GM21528 (cell line): ENCODE data around the gene CCNH.

Experiments used
- ATAC-seq: cut with Tn5 transposase; IDR thresholded peaks from one replicate; pipeline ENCODE4 v1.9.1; 2021; ENCODE audit warnings: mild to moderate bottlenecking, moderate library complexity; ENCODE audit not compliant: unreplicated experiment, low FRiP score

Gene CCNH

DNA sequence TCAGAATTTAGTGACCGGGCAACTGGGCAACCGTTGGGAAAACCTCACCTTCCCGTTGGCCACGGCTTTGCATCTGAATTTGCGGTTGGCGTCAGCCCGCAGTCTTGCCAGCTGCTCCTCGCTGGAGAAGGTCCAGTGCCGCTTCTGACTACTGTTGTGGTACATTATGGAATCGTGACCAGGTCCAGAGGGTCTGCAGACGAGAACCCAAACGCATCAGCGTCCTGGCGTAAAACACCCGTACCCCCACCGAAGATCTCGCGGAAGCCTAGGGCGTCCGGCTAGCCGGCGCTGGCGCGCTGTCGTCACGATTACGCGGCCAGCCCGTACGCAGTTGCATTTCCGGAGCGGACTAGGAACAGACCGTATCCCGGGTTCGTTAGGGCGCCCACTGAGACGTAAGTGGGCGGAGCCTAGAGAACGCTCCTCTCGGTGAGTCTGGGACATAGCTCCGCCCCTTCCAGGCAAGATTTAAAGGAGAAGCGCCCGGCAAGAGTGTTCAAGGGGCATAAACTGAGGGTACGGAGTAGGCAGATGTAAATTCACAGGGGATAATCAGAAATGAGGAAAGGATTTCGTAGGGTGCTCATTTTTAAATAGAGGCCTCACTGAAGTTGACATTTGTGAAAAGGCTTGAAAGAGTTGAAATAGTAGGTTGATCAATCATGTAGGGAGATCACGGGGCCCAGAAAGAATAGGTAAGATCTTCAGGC, at the start of gene CCNH:
TSS of gene CCNH (minus strand) at position 301 of the 713 bp plus-strand sequence. CDS start at position 165, 136 bp downstream.
- peak; percentile 99 for ATAC-seq

- no peak for ATAC-seq
These were observed 45.0 kb upstream of the CCNH start for GRCh38 chr5:87457706-87458105.

DNA sequence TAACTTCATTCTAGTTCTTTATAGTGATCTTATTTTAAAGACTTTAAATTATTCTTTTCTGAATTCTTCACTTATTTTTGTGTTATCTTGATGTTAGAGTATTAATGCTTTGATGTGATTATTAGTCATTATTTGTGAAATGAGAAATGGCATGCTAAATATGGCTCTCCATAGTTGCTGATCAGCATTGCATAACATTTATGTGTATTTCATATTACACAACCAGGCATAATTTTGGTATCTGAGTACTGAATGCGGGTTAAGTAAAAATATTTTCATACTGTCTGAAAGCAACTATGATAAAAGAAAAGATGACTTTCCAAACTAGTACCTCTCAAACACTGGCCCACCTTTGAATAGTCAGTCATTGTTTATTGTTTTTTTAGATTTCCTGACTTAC, 41.1 kb upstream of the CCNH start:
- no peak for ATAC-seq

GRCh38 chr5:87452837-87453236, 40.1 kb upstream of the CCNH start:
- ATAC-seq: no peak

DNA sequence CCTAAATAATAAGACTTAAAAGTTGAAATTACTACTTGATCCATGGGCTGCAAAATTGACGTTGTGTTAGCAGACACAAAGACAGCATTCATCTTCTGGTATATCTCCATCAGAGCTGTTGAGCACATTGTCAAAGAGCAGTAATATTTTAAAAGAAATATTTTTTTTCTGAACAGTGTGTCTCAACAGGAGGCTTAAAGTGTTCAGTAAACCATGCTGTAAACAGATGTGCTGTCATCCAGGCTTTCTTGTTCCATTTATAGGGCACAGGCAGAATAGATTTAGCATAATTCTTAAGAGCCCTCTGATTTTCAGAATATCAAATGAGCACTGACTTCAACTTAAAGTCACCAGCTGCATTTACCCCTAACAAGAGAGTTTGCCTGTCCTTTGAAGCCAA, 29.7 kb upstream of the CCNH start:
- ATAC-seq: no peak

DNA sequence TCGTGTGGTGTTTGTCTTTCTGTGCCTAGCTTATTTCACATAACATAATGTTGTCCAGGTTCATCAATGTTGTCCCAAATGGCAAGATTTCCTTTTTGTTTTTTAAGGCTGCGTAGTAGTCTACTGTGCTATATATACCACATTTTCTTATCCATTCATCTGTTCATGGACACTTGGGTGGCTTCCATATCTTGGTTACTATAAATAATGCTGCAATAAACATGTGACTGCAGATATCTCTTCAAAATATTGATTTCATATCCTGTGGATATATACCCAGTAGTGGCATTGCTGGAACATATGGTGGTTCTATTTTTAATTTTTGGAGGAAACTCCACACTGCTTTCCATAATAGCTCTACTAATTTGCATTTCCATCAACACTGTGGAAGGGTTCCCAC, 25.5 kb upstream of the CCNH start:
- ATAC-seq: no peak

- no peak for ATAC-seq
These were observed 25.0 kb upstream of the CCNH start for GRCh38 chr5:87437724-87438123.

- no peak for ATAC-seq
These were observed 22.5 kb upstream of the CCNH start for GRCh38 chr5:87435144-87435694.

DNA sequence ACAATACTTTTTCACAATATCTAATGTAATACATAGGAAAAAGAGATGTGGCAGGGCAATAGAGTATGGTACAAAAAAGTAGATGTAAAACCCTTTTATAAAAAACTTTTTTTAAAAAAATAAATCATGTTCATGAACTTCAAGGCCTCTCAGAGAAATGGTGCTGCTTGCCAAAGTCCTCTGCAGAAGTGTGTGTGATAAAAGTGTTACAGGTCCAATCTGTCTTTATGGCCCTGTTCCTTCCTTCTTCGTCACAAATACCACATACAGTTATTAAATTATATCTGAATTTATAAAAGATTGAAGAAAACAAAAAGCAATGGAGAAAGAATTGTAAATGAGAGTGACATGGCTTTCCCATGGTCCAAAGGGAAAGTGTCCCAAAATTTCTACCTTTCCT, 21.7 kb upstream of the CCNH start:
- no peak for ATAC-seq

DNA sequence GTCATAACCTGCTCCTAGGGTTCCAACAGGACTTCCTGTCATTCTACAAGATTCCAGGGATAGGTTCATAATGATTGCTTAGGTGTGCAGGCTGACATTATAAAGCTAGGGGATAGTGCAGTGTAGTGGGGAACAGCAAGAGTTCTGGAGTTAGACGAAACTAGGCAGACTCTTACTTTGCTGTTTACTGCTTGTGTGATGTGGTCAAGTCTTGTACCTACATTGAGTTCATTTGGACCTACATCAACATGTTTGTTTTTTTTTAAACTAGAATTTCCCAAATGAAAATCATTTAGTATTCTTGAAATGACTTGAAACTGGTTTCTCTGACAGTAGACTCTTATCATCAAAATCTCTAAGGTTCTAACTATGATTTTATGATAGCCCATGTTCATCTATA, 21.2 kb upstream of the CCNH start:
- ATAC-seq: no peak

DNA sequence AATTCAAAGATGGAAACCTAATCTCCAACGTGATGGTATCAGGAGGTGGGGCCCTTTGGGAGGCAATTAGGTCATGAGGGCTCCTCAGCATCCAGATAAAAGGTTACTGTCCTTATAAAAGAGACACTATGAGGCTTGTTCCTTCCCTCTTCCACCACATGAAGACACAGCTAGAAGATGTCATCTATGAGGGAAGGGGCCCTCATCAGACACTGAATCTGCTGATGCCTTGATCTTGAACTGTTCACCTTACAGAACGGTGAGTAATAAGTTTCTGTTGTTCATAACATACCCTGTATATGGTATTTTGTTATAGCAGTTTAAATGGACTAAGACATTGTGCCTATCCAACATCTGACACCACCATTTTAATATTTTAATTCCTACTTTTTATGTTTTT, 19.7 kb upstream of the CCNH start:
- ATAC-seq: no peak

DNA sequence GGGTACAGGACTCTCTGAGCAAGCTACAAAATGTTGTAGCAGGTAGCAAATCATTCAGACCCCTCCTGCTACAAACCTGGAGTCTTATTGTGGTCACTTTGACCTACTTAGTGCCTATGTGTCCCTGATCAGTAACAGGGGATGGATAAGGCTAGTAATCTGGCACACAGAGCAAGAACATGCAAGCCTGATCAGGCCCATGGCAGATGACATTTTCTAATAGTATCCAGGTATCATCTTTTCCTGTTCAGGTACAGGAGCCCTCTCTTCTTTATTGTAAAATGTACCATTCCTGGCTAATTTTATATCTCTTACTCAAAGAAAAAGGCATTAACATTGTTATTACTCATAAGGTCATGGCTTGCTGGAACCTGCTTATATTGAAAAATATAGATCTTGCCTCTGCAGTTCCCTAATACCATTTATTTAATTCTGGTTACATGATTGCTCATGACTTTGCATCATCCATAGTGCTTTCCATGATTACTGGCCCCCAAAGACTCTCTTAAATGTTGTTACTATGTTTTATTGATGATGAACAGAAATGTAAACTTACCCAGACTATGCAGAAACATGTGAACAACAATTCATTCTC, 18.2 kb upstream of the CCNH start:
- no peak for ATAC-seq

- ATAC-seq: no peak
These were observed 11.0 kb upstream of the CCNH start for GRCh38 chr5:87423755-87424154.

- no peak for ATAC-seq
These were observed 8.6 kb upstream of the CCNH start for GRCh38 chr5:87421307-87421706.

GRCh38 chr5:87418506-87418905, 5.8 kb upstream of the CCNH start:
- ATAC-seq: no peak

- no peak for ATAC-seq
These were observed 564 bp upstream of the CCNH start for GRCh38 chr5:87413343-87413645.

- peak; percentile 29 for ATAC-seq
These were observed 629 bp downstream of the CCNH start for GRCh38 chr5:87411973-87412629.

DNA sequence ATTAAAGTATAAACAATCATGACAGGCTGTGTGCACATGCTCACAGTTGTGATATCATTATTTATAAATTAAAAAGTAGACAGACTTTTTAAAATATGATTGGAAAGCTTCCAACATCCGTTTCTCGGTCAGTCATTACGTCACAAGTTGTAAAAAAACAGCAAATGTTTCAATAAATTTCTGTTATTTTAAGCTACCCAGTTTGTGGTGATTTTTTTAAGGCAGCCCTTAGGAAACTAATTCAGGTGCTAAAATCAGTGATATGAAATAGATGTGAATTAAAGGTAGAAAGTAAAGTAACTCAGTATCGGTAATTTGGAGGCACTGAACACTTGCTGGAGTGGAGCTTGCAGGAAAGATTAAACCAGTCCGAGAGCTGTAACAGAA, 1.2 kb downstream of the CCNH start:
- ATAC-seq: no peak

DNA sequence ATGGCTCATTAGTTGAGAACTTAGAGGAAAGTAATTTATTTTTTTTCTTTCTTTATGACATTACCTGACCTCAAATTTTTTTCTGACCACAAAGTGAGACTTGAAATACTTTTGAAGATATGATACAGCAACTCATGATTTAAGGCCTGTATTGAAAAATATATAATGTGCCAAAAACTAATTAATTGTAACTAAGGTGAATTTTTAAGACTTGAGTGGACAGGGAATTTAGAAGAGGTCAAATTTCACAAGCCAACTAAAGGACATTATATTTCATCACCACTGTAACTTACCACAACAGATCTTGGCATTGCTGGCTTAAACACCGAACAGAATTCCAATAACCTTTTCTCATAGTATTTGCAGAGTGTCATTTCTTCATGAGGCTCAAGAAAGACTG, 1.8 kb downstream of the CCNH start:
- ATAC-seq: no peak

GRCh38 chr5:87408204-87408603, 4.5 kb downstream of the CCNH start:
- ATAC-seq: no peak

- no peak for ATAC-seq
These were observed 7.1 kb downstream of the CCNH start for GRCh38 chr5:87405472-87406155.
